Measurements from ENCODE around the gene TMEM178A. TPM values are rescaled to one million over a fixed set of nuclear protein-coding genes. Genes with fewer than 3 reads are reported as not detected.

Gene TMEM178A
- total RNA-seq, 4 donors from 2014 or later = 0.70 to 9.9 (median 3.9) TPM

- no peak overlapping the region for H3K4me3 ChIP-seq
- no peaks in the 10 kb centered on the region for H3K36me3 ChIP-seq
- peaks cover 0 to 7% (median 4%) of the 10 kb centered on the region in 4 donors for H3K4me1 ChIP-seq
- no peaks in the 10 kb centered on the region for H3K9me3 ChIP-seq
- TF ChIP-seq CTCF (IDR thresholded peaks at IDR 0.05) (no peak), POLR2A (IDR thresholded peaks at IDR 0.05) (no peak)
- no peak overlapping the region for H3K27ac ChIP-seq
- peaks cover 0 to 17% of the 10 kb centered on the region in 2 donors for H3K27me3 ChIP-seq
- no peak for DNase-seq
Measured at GRCh38 chr2:39664232-39664887, 1.4 kb upstream of the TMEM178A start.

- H3K4me1 ChIP-seq = peaks cover 0 to 7% (median 4%) of the 10 kb centered on the region in 4 donors
- DNase-seq = no peak
- peaks cover 0 to 17% of the 10 kb centered on the region in 2 donors for H3K27me3 ChIP-seq
- H3K36me3 ChIP-seq = no peaks in the 10 kb centered on the region
- no peaks in the 10 kb centered on the region for H3K9me3 ChIP-seq
- no peak overlapping the region for H3K27ac ChIP-seq
- H3K4me3 ChIP-seq = peak overlapping the region in 1 of 4 donors; percentile 65
- TF ChIP-seq CTCF (IDR thresholded peaks at IDR 0.05) (no peak), POLR2A (IDR thresholded peaks at IDR 0.05) (no peak)
Measured at GRCh38 chr2:39664888-39665591, 677 bp upstream of the TMEM178A start.

- no peaks in the 10 kb centered on the region for H3K9me3 ChIP-seq
- H3K27me3 ChIP-seq = peaks cover 0 to 17% of the 10 kb centered on the region in 2 donors
- no peak overlapping the region for H3K27ac ChIP-seq
Measured at GRCh38 chr2:39666491-39667101, 879 bp downstream of the TMEM178A start.

GRCh38 chr2:39667104-39667885 is 1.6 kb downstream of the TMEM178A start:
- Histone ChIP-seq H3K27me3 (peaks cover 0 to 17% of the 10 kb centered on the region in 2 donors), H3K27ac (no peak overlapping the region), H3K4me3 (peak overlapping the region in 1 of 4 donors; percentile 65), H3K4me1 (peaks cover 0 to 7% (median 4%) of the 10 kb centered on the region in 4 donors), H3K9me3 (no peaks in the 10 kb centered on the region), H3K36me3 (no peaks in the 10 kb centered on the region)
- TF ChIP-seq CTCF (IDR thresholded peaks at IDR 0.05) (no peak), POLR2A (IDR thresholded peaks at IDR 0.05) (no peak)
- DNase-seq = no peak

More at GRCh38 chr2:39666491-39667101, 879 bp downstream of the TMEM178A start:
- peak overlapping the region in 3 of 4 donors; percentile 40 to 65 (median 53) for H3K4me3 ChIP-seq
- peaks cover 0 to 7% (median 4%) of the 10 kb centered on the region in 4 donors for H3K4me1 ChIP-seq
- H3K36me3 ChIP-seq = no peaks in the 10 kb centered on the region
- no peak for TF ChIP-seq CTCF (IDR thresholded peaks at IDR 0.05)
- no peak for DNase-seq

GRCh38 chr2:39667886-39668276 is 2.2 kb downstream of the TMEM178A start:
- DNase-seq = no peak
- Histone ChIP-seq H3K4me3 (no peak overlapping the region), H3K27ac (no peak overlapping the region), H3K27me3 (peaks cover 0 to 17% of the 10 kb centered on the region in 2 donors), H3K36me3 (no peaks in the 10 kb centered on the region), H3K9me3 (no peaks in the 10 kb centered on the region), H3K4me1 (peaks cover 0 to 7% (median 4%) of the 10 kb centered on the region in 4 donors)
- no peak for TF ChIP-seq POLR2A (IDR thresholded peaks at IDR 0.05)
- TF ChIP-seq CTCF (IDR thresholded peaks at IDR 0.05) = no peak
